ENCODE measurements around the gene RIT1. TPM values are rescaled to one million over a fixed set of nuclear protein-coding genes. Genes with fewer than 3 reads are reported as not detected.

RIT1 gene
- total RNA-seq, 1 experiment from 2014 or later: 14.7 TPM

- POLR2A ChIA-PET (ENCODE audit: unreplicated experiment): interaction anchor here (1.0 kb wide), 1 partner anchor 32 kb away, joined by 4 read pairs; no protein-coding TSS in a partner anchor
- Histone ChIP-seq H3K36me3 (ENCODE audit: low read depth, low read length) (no peaks in the 10 kb centered on the region), H3K9ac (ENCODE audit: low read length) (no peak overlapping the region), H3K27me3 (ENCODE audit: low read length) (peaks cover 27% of the 10 kb centered on the region), H3K79me2 (ENCODE audit: low read length) (peaks cover 19% of the 10 kb centered on the region), H3K9me3 (ENCODE audit: low read length) (no peaks in the 10 kb centered on the region), H3F3A (ENCODE audit: low read length, unreplicated experiment) (no peaks in the 10 kb centered on the region), H2AFZ (ENCODE audit: low read length) (0 out of 2 replicates have a peak overlapping the region, but pooled peaks have one; percentile 13), H3K4me2 (ENCODE audit: low read length) (no peak overlapping the region), H3K27ac (ENCODE audit: low read length) (no peak overlapping the region), H3K9me2 (replicated peaks; ENCODE audit: low read length) (no peaks in the 10 kb centered on the region), H3K4me3 (ENCODE audit: low read length) (no peak overlapping the region), H4K20me1 (ENCODE audit: low read length) (no peaks in the 10 kb centered on the region), H3K4me1 (ENCODE audit: insufficient read depth, low read length) (peaks cover 13% of the 10 kb centered on the region)
- TF ChIP-seq EZH2phosphoT487 (IDR thresholded peaks at IDR 0.05; ENCODE audit: borderline replicate concordance, low read length) (no peak), EZH2 (IDR thresholded peaks at IDR 0.05; ENCODE audit: low read length, unreplicated experiment) (no peak), CTCF (conservative IDR thresholded peaks at IDR 0.05; ENCODE audit: low read depth, low read length) (no peak)
- intact Hi-C loops (cut with micrococcal nuclease): loop anchor here (1.0 to 5.0 kb wide), 3 partner anchors 33 to 72 kb away; partner anchors contain the start of genes KHDC4 and RIT1
- DNase-seq (no peak), ATAC-seq (no peak)
- no TSS peak for BruUV-seq (replicated peaks)
- CTCF ChIA-PET: interaction anchor here (0.5 kb wide), 1 partner anchor 906 kb away, joined by 3 read pairs; no protein-coding TSS in a partner anchor
Measured at GRCh38 chr1:155859881-155860871, 51.0 kb downstream of the RIT1 start.

DNA sequence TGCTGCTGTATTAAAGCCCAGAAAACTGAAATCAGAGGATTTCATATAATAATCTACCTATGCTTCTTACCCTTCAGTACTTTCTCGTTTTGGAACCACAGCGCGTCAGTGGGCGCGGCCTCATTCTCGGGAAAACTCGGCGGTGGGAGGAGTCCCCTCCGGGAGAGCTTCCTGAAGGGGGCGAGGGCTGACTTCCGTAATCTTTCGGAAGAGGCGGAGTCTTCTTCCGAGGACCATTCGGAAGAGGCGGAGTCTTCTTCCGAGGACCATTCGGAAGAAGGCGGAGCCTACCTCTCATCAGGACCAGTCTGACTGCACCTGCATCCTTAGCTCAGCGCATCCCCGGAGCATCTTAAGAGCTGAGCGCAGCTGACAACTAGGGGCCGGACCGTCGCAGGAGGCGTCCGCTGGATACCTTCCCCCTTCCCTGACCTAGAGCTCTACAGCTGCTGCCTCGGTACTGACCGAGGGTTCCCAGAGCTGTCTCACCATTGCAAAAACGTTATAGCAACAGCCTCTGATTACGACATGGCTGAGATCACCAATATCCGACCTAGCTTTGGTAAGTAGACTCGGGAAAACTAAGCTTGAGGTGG is 51.8 kb downstream of the RIT1 start, which contains the start of gene SYT11:
TSS of gene SYT11 (plus strand) at position 334 of the 596 bp plus-strand sequence. CDS start at position 529, 195 bp downstream.
- peak within 1 kb of the TSS; percentile 66 for H3K4me3 ChIP-seq (ENCODE audit: low read length)
- TF ChIP-seq EZH2phosphoT487 (IDR thresholded peaks at IDR 0.05; ENCODE audit: borderline replicate concordance, low read length): no peak
- no peak for TF ChIP-seq CTCF (conservative IDR thresholded peaks at IDR 0.05; ENCODE audit: low read depth, low read length)
- no peak for TF ChIP-seq EZH2 (IDR thresholded peaks at IDR 0.05; ENCODE audit: low read length, unreplicated experiment)
- DNase-seq: peak; percentile 99
- peaks cover 27% of the 10 kb centered on the region for H3K27me3 ChIP-seq (ENCODE audit: low read length)
- CTCF ChIA-PET: interaction anchor here (0.5 to 0.6 kb wide), 2 partner anchors 651 to 907 kb away, joined by 3 to 5 read pairs; no protein-coding TSS in a partner anchor
- H3K4me1 ChIP-seq (ENCODE audit: insufficient read depth, low read length): peaks cover 13% of the 10 kb centered on the region
- peaks cover 3% of the 10 kb centered on the region; the same call in 1 of the 2 replicates for H3K36me3 ChIP-seq (ENCODE audit: low read depth, low read length)
- no peaks in the 10 kb centered on the region for H3F3A ChIP-seq (ENCODE audit: low read length, unreplicated experiment)
- ATAC-seq: peak; percentile 88
- no peaks in the 10 kb centered on the region for H4K20me1 ChIP-seq (ENCODE audit: low read length)
- peak within 1 kb of the TSS; percentile 88 for H3K4me2 ChIP-seq (ENCODE audit: low read length)
- H3K9me2 ChIP-seq (replicated peaks; ENCODE audit: low read length): no peaks in the 10 kb centered on the region
- no TSS peak for BruUV-seq (replicated peaks)
- peak within 1 kb of the TSS; percentile 39 for H3K9ac ChIP-seq (ENCODE audit: low read length)
- no peak within 1 kb of the TSS for H3K27ac ChIP-seq (ENCODE audit: low read length)
- H3K79me2 ChIP-seq (ENCODE audit: low read length): peaks cover 26% of the 10 kb centered on the region
- POLR2A ChIA-PET (ENCODE audit: unreplicated experiment): interaction anchor here (1.0 kb wide), 1 partner anchor 33 kb away, joined by 4 read pairs; no protein-coding TSS in a partner anchor
- peak within 1 kb of the TSS; percentile 67 for H2AFZ ChIP-seq (ENCODE audit: low read length)
- H3K9me3 ChIP-seq (ENCODE audit: low read length): no peaks in the 10 kb centered on the region
- intact Hi-C loops (cut with micrococcal nuclease): loop anchor here (1.0 to 5.0 kb wide), 3 partner anchors 34 to 73 kb away; partner anchors contain the start of genes KHDC4 and RIT1
